DND-41 (cell line): Measurements from ENCODE around the gene STKLD1.
A peak's percentile ranks its signal among the peaks of the same experiment; 100 is the strongest.

Experiments
- ATAC-seq: fragments of 200-7000 bp; cut with Tn5 transposase; 3 replicates; pipeline ENCODE4 v1.9.1; 2021; ENCODE audit warnings: low read depth; ENCODE audit not compliant: insufficient read depth
- DNase-seq: peaks from one replicate; pipeline ENCODE4 v3.0.0-alpha.2; 2020
- H2AFZ ChIP-seq: 2 replicates; pipeline ENCODE4 v1.6.0; 2012; ENCODE audit warnings: low read depth, low read length
- H3K27ac ChIP-seq: 2 replicates; pipeline ENCODE4 v1.5.1; 2012; ENCODE audit warnings: low read length, inconsistent platforms
- H3K27me3 ChIP-seq: fragments of 200-600 bp; sonication (generic); 2 replicates; pipeline ENCODE4 v1.6.0; 2012; ENCODE audit warnings: low read length, mild to moderate bottlenecking, inconsistent platforms; ENCODE audit not compliant: insufficient read depth, poor library complexity
- H3K36me3 ChIP-seq: 2 replicates; pipeline ENCODE4 v1.5.1; 2012; ENCODE audit warnings: low read length, inconsistent platforms; ENCODE audit not compliant: insufficient read depth
- H3K4me1 ChIP-seq: 2 replicates; pipeline ENCODE4 v1.5.1; 2012; ENCODE audit warnings: mild to moderate bottlenecking, low read length; ENCODE audit not compliant: insufficient read depth
- H3K4me2 ChIP-seq: 2 replicates; pipeline ENCODE4 v1.6.0; 2012; ENCODE audit warnings: mild to moderate bottlenecking, moderate library complexity, low read length, inconsistent platforms; ENCODE audit not compliant: insufficient read depth
- H3K4me3 ChIP-seq, 2 experiments: fragments of 200-600 bp in 1 of 2; shearing (Covaris generic) in 1 of 2; 2 replicates each; pipeline ENCODE4 v1.5.1; 2012 to 2016; ENCODE audit warnings: inconsistent platforms in 2 of 2, low read length in 2 of 2, mild to moderate bottlenecking in 2 of 2, low read depth in 1 of 2, moderate library complexity in 1 of 2
- H3K79me2 ChIP-seq: 2 replicates; pipeline ENCODE4 v1.6.0; 2012; ENCODE audit warnings: low read length, inconsistent platforms; ENCODE audit not compliant: insufficient read depth
- H3K9ac ChIP-seq: 2 replicates; pipeline ENCODE4 v1.6.0; 2012; ENCODE audit warnings: low read depth, mild to moderate bottlenecking, inconsistent platforms, low read length, moderate library complexity
- H3K9me3 ChIP-seq: 2 replicates; pipeline ENCODE4 v1.5.1; 2012; ENCODE audit warnings: low read length, moderate library complexity, mild to moderate bottlenecking, inconsistent platforms; ENCODE audit not compliant: insufficient read depth, severe bottlenecking
- H4K20me1 ChIP-seq: 2 replicates; pipeline ENCODE4 v1.6.0; 2012; ENCODE audit warnings: low read length; ENCODE audit not compliant: insufficient read depth
- CTCF ChIP-seq: IDR thresholded peaks from 2 replicates; pipeline ENCODE4 v1.5.1; 2012; ENCODE audit warnings: borderline replicate concordance, low read length, moderate library complexity, mild to moderate bottlenecking; ENCODE audit not compliant: poor library complexity, severe bottlenecking; ENCODE audit errors: extremely low read depth
- EZH2 ChIP-seq: IDR thresholded peaks from 3 replicates; pipeline ENCODE4 v1.6.1; 2012; ENCODE audit warnings: borderline replicate concordance, low read depth, mild to moderate bottlenecking, moderate library complexity, low read length, inconsistent platforms; ENCODE audit not compliant: severe bottlenecking

The STKLD1 gene

GRCh38 chr9:133394687-133395271 lies 18.6 kb downstream of the STKLD1 start:
- H3K4me3 ChIP-seq, result no peak overlapping the region
- no peaks in the 10 kb centered on the region for H4K20me1 ChIP-seq
- H3K27me3 ChIP-seq, result no peaks in the 10 kb centered on the region
- ATAC-seq, result no peak
- H3K9me3 ChIP-seq, result no peaks in the 10 kb centered on the region
- H3K79me2 ChIP-seq, result no peaks in the 10 kb centered on the region
- no peaks in the 10 kb centered on the region for H3K4me1 ChIP-seq
- H3K9ac ChIP-seq, result no peak overlapping the region
- H3K27ac ChIP-seq, result no peak overlapping the region
- no peak for TF ChIP-seq CTCF
- no peak for TF ChIP-seq EZH2
- no peak overlapping the region for H2AFZ ChIP-seq
- no peak for DNase-seq
- H3K36me3 ChIP-seq, result no peaks in the 10 kb centered on the region
- H3K4me2 ChIP-seq, result no peak overlapping the region

- no peaks in the 10 kb centered on the region for H3K27me3 ChIP-seq
- H3K27ac ChIP-seq, result no peak overlapping the region
- no peak for DNase-seq
- H3K4me3 ChIP-seq, result no peak overlapping the region
- H3K4me1 ChIP-seq, result no peaks in the 10 kb centered on the region
- TF ChIP-seq EZH2, result no peak
- peak; percentile 22 for TF ChIP-seq CTCF
- no peak overlapping the region for H2AFZ ChIP-seq
- no peak overlapping the region for H3K4me2 ChIP-seq
- H3K9me3 ChIP-seq, result no peaks in the 10 kb centered on the region
- H3K9ac ChIP-seq, result no peak overlapping the region
- no peaks in the 10 kb centered on the region for H3K79me2 ChIP-seq
- H4K20me1 ChIP-seq, result no peaks in the 10 kb centered on the region
- ATAC-seq, result no peak
- H3K36me3 ChIP-seq, result no peaks in the 10 kb centered on the region
Measured at GRCh38 chr9:133396952-133397351, 20.8 kb downstream of the STKLD1 start.

GRCh38 chr9:133397370-133397769 lies 21.2 kb downstream of the STKLD1 start:
- no peaks in the 10 kb centered on the region for H3K4me1 ChIP-seq

More at GRCh38 chr9:133397370-133397769, 21.2 kb downstream of the STKLD1 start:
- DNase-seq (no peak), ATAC-seq (no peak)
- H4K20me1 ChIP-seq, result no peaks in the 10 kb centered on the region
- TF ChIP-seq CTCF (no peak), EZH2 (no peak)
- H3K27ac ChIP-seq, result no peak overlapping the region
- H3K4me2 ChIP-seq, result no peak overlapping the region
- H2AFZ ChIP-seq, result no peak overlapping the region
- H3K36me3 ChIP-seq, result no peaks in the 10 kb centered on the region
- H3K27me3 ChIP-seq, result no peaks in the 10 kb centered on the region
- H3K9me3 ChIP-seq, result no peaks in the 10 kb centered on the region
- H3K4me3 ChIP-seq, result no peak overlapping the region
- no peak overlapping the region for H3K9ac ChIP-seq
- no peaks in the 10 kb centered on the region for H3K79me2 ChIP-seq
